B cell (primary cell): Measurements from ENCODE around the gene TRRAP. TPM values are rescaled to one million over a fixed set of nuclear protein-coding genes. Genes with fewer than 3 reads are reported as not detected.

Experiments used
- ATAC-seq: fragments of 200-7000 bp; cut with Tn5 transposase; one replicate; pipeline ENCODE4 v1.10.0; 2021; ENCODE audit warnings: low read depth, mild to moderate bottlenecking, moderate number of reproducible peaks, moderate library complexity
- CTCF ChIA-PET: fragments of 350-600 bp; sonication (Branson Sonifier 250); formaldehyde crosslinking; loops from one replicate; lab custom pipeline; 2021; ENCODE audit warnings: antibody characterized with exemption, inconsistent platforms; lab: Charles Lee
- POLR2A ChIA-PET: fragments of 350-600 bp; sonication (Branson Sonifier 250); formaldehyde crosslinking; loops from one replicate; lab custom pipeline; 2021; ENCODE audit warnings: antibody characterized with exemption; lab: Charles Lee
- DNase-seq: peaks from one replicate; pipeline ENCODE4 v3.0.0; 2013
- H2AFZ ChIP-seq: 2 replicates; pipeline ENCODE4 v1.6.1; 2012; ENCODE audit warnings: mild to moderate bottlenecking, low read depth, low read length; ENCODE audit not compliant: insufficient read depth, poor library complexity, severe bottlenecking
- H3K27ac ChIP-seq, 2 donors: 1 replicate in 1 of 2; 2 replicates in 1 of 2; pipeline ENCODE4 v1.5.1; 2012 to 2013; ENCODE audit warnings: low read length in 2 of 2, mild to moderate bottlenecking in 2 of 2, moderate library complexity in 1 of 2
- H3K27me3 ChIP-seq, 4 experiments: fragments of 200-600 bp in 1 of 4; sonication (generic) in 1 of 4; replicated peaks in 1 of 4; 1 replicate in 2 of 4; 2 replicates in 2 of 4; pipeline versions ENCODE4 v1.6.1 to v1.7.0; 2013 to 2016; ENCODE audit warnings: low read length in 3 of 4, mild to moderate bottlenecking in 2 of 4, mixed read lengths in 1 of 4, moderate library complexity in 1 of 4; ENCODE audit not compliant: insufficient read depth in 4 of 4, control insufficient read depth in 3 of 4; ENCODE audit errors: control extremely low read depth in 1 of 4
- H3K36me3 ChIP-seq, 2 experiments: replicated peaks in 1 of 2; 1 replicate in 1 of 2; 2 replicates in 1 of 2; pipeline versions ENCODE4 v1.6.1 to v1.7.1; 2013; ENCODE audit warnings: low read length in 1 of 2; ENCODE audit not compliant: insufficient read depth in 2 of 2, control insufficient read depth in 1 of 2; ENCODE audit errors: control extremely low read depth in 1 of 2, extremely low read depth in 1 of 2
- H3K4me1 ChIP-seq, 2 donors: fragments of 200-600 bp in 1 of 2; sonication (generic) in 1 of 2; 1 replicate in 1 of 2; 2 replicates in 1 of 2; pipeline versions ENCODE4 v1.5.1 to v1.6.1; 2013 to 2017; ENCODE audit warnings: low read length in 2 of 2; ENCODE audit not compliant: control insufficient read depth in 2 of 2, insufficient read depth in 2 of 2
- H3K4me2 ChIP-seq: replicated peaks from 2 replicates; pipeline ENCODE3; 2012; ENCODE audit warnings: mild to moderate bottlenecking, low read depth, low read length; ENCODE audit not compliant: poor library complexity, severe bottlenecking
- H3K4me3 ChIP-seq, 5 experiments: fragments of 200-600 bp in 1 of 5; sonication (generic) in 1 of 5; 1 replicate in 3 of 5; 2 replicates in 2 of 5; pipeline versions ENCODE4 v1.5.1 to v1.7.0; 2011 to 2016; ENCODE audit warnings: low read length in 4 of 5, mild to moderate bottlenecking in 4 of 5, low read depth in 2 of 5, control low read depth in 1 of 5, moderate library complexity in 1 of 5; ENCODE audit not compliant: insufficient read depth in 1 of 5; ENCODE audit errors: control extremely low read depth in 1 of 5, extremely low read depth in 1 of 5
- H3K79me2 ChIP-seq: fragments of 200-600 bp; sonication (generic); one replicate; pipeline ENCODE4 v1.6.0; 2016; ENCODE audit warnings: low read length; ENCODE audit not compliant: control insufficient read depth, insufficient read depth
- H3K9ac ChIP-seq: fragments of 200-600 bp; sonication (generic); 2 replicates; pipeline ENCODE4 v1.6.1; 2017; ENCODE audit warnings: mild to moderate bottlenecking, low read length, moderate library complexity
- H3K9me3 ChIP-seq, 3 donors: one replicate each; pipeline versions ENCODE4 v1.6.1 to v1.7.1; 2013; ENCODE audit warnings: low read length in 2 of 3; ENCODE audit not compliant: control insufficient read depth in 2 of 3, insufficient read depth in 1 of 3; ENCODE audit errors: control extremely low read depth in 1 of 3
- H4K20me1 ChIP-seq: 2 replicates; pipeline ENCODE4 v1.6.0; 2012; ENCODE audit warnings: mild to moderate bottlenecking, low read length; ENCODE audit not compliant: insufficient read depth, control insufficient read depth, poor library complexity, severe bottlenecking
- H3K27ac Mint-ChIP-seq: one replicate; pipeline ENCODE4 v1.8.0; 2021; ENCODE audit warnings: mixed read lengths
- H3K27me3 Mint-ChIP-seq: one replicate; pipeline ENCODE4 v1.8.0; 2021; ENCODE audit warnings: mixed read lengths
- H3K4me1 Mint-ChIP-seq: one replicate; pipeline ENCODE4 v1.8.0; 2021; ENCODE audit warnings: mixed read lengths
- H3K4me3 Mint-ChIP-seq: one replicate; pipeline ENCODE4 v1.8.0; 2021; ENCODE audit warnings: mixed read lengths
- H3K9me3 Mint-ChIP-seq: one replicate; pipeline ENCODE4 v1.8.0; 2022; ENCODE audit warnings: mixed read lengths; ENCODE audit not compliant: insufficient read depth
- CTCF ChIP-seq: fragments of 200-600 bp; IDR thresholded peaks from one replicate; pipeline ENCODE4 v1.8.0; 2022; ENCODE audit warnings: antibody characterized with exemption, mild to moderate bottlenecking
- EZH2 ChIP-seq: IDR thresholded peaks from 2 replicates; pipeline ENCODE4 v1.6.1; 2012; ENCODE audit warnings: borderline replicate concordance, low read depth, mild to moderate bottlenecking, moderate library complexity, low read length; ENCODE audit not compliant: insufficient read depth, poor library complexity, severe bottlenecking
- WGBS: methylation state at CpG from one replicate; pipeline ENCODE4 v1.1.5; 2013; ENCODE audit warnings: missing lambda C conversion rate; ENCODE audit not compliant: insufficient coverage; 5-methylcytosine and 5-hydroxymethylcytosine counted together
- intact Hi-C: fragments of 100-400 bp; cut with micrococcal nuclease; formaldehyde crosslinking; loops from one replicate; pipeline ENCODE4 v1.10.0; 2022
- polyA plus RNA-seq: library from polyadenylated mRNA; depleted of rRNA; stranded (reverse); fragments of >200 nt; gene quantifications from 2 replicates; pipeline ENCODE4 v1.2.3, GENCODE V29; 2012
- total RNA-seq, 2 donors: library from RNA; stranded (reverse); fragments of 120-200 nt in 1 of 2; gene quantifications; 1 replicate in 1 of 2; 2 replicates in 1 of 2; pipeline versions ENCODE4 v1.2.3 to v1.2.4, GENCODE V29; 2013 to 2022

TRRAP gene
- total and polyA plus RNA-seq, 2 donors (not counting 1 experiment from before 2014, with no cell fraction given) = 25.4 to 102 TPM

- H3K4me3 ChIP-seq = no peak overlapping the region
- TF ChIP-seq CTCF (no peak), EZH2 (no peak)
- no peak overlapping the region for H3K4me2 ChIP-seq
- intact Hi-C loops = no loop called here
- Mint-ChIP-seq H3K27me3 (no peaks in the 10 kb centered on the region), H3K9me3 (no peaks in the 10 kb centered on the region), H3K27ac (no peak overlapping the region), H3K4me1 (no peaks in the 10 kb centered on the region), H3K4me3 (no peak overlapping the region)
- H3K9me3 ChIP-seq = no peaks in the 10 kb centered on the region
- DNase-seq = no peak
- no peaks in the 10 kb centered on the region for H4K20me1 ChIP-seq
- 100% methylated on average over 7 of the region's 8 CpGs for WGBS
- H3K27ac ChIP-seq = no peak overlapping the region
- ChIA-PET CTCF (interaction anchor here (1.1 to 10.2 kb wide), 2 partner anchors 273 to 296 kb away, joined by 4 to 113 read pairs; no protein-coding TSS in a partner anchor), POLR2A (interaction anchor here (0.6 to 0.7 kb wide), 2 partner anchors 22 to 289 kb away, joined by 3 to 5 read pairs; no protein-coding TSS in a partner anchor)
- no peak overlapping the region for H3K9ac ChIP-seq
- no peak for ATAC-seq
- H3K79me2 ChIP-seq = peaks cover 4% of the 10 kb centered on the region
- H3K27me3 ChIP-seq = no peaks in the 10 kb centered on the region
- H2AFZ ChIP-seq = no peak overlapping the region
- H3K4me1 ChIP-seq = no peaks in the 10 kb centered on the region
- H3K36me3 ChIP-seq = peaks cover 18 to 75% of the 10 kb centered on the region in 2 experiments
Measured at GRCh38 chr7:99039384-99039891, 161.1 kb downstream of the TRRAP start.
